ENCODE results near the gene DCP2.
"Not testable (repeated sequence)": the region's sequence is repeated elsewhere in the genome, so short reads cannot be mapped to it uniquely, and the experiment has no call there.

- TF ChIP-seq CTCF (IDR thresholded peaks at IDR 0.05; ENCODE audit: borderline replicate concordance, extremely low read depth, low read length, poor library complexity, severe bottlenecking); EZH2 (IDR thresholded peaks at IDR 0.05; ENCODE audit: borderline replicate concordance, low read depth, low read length, severe bottlenecking): not testable (repeated sequence)
These were observed 13.2 kb upstream of the DCP2 start for GRCh38 chr5:112963374-112963733.

Measured in DND-41 (cell line).